Measurements from ENCODE around the gene NBEA. TPM values are rescaled to one million over a fixed set of nuclear protein-coding genes. Genes with fewer than 3 reads are reported as not detected.
A peak's percentile ranks its signal among the peaks of the same experiment; 100 is the strongest.

Gene NBEA
- total RNA-seq, 6 experiments from 2014 or later: 5.6 to 9.6 (median 6.9) TPM

- no peak for DNase-seq
- no peak overlapping the region for H3K27ac Mint-ChIP-seq
- H3K9me3 Mint-ChIP-seq: no peaks in the 10 kb centered on the region
- peaks cover 10% of the 10 kb centered on the region for H3K4me1 Mint-ChIP-seq (ENCODE audit: low read depth)
- H3K36me3 Mint-ChIP-seq (ENCODE audit: low read depth): no peaks in the 10 kb centered on the region
- no peaks in the 10 kb centered on the region for H3K27me3 Mint-ChIP-seq (ENCODE audit: insufficient read depth)
- H3K4me3 Mint-ChIP-seq: no peak overlapping the region
- no peak for TF ChIP-seq CTCF (IDR thresholded peaks at IDR 0.05)
Measured at GRCh38 chr13:35136585-35136984, 194.5 kb downstream of the NBEA start.

GRCh38 chr13:35139591-35139990 is 197.5 kb downstream of the NBEA start:
- Mint-ChIP-seq H3K4me3 (no peak overlapping the region), H3K27ac (0 out of 2 replicates have a peak overlapping the region, but pooled peaks have one; percentile 11)

GRCh38 chr13:35140321-35140720 is 198.3 kb downstream of the NBEA start:
- H3K27me3 Mint-ChIP-seq (ENCODE audit: insufficient read depth): no peaks in the 10 kb centered on the region
- H3K27ac Mint-ChIP-seq: no peak overlapping the region
- DNase-seq: no peak
- no peaks in the 10 kb centered on the region for H3K36me3 Mint-ChIP-seq (ENCODE audit: low read depth)
- no peak overlapping the region for H3K4me3 Mint-ChIP-seq
- no peak for TF ChIP-seq CTCF (IDR thresholded peaks at IDR 0.05)
- no peaks in the 10 kb centered on the region for H3K9me3 Mint-ChIP-seq
- peaks cover 17% of the 10 kb centered on the region for H3K4me1 Mint-ChIP-seq (ENCODE audit: low read depth)

More at GRCh38 chr13:35139591-35139990, 197.5 kb downstream of the NBEA start:
- DNase-seq: no peak
- no peaks in the 10 kb centered on the region for H3K9me3 Mint-ChIP-seq
- peaks cover 14% of the 10 kb centered on the region for H3K4me1 Mint-ChIP-seq (ENCODE audit: low read depth)
- no peaks in the 10 kb centered on the region for H3K36me3 Mint-ChIP-seq (ENCODE audit: low read depth)
- no peaks in the 10 kb centered on the region for H3K27me3 Mint-ChIP-seq (ENCODE audit: insufficient read depth)
- TF ChIP-seq CTCF (IDR thresholded peaks at IDR 0.05): no peak

- DNase-seq: no peak
- TF ChIP-seq CTCF (IDR thresholded peaks at IDR 0.05): no peak
Measured at GRCh38 chr13:35140831-35141230, 198.8 kb downstream of the NBEA start.

GRCh38 chr13:35143123-35143522 is 201.1 kb downstream of the NBEA start:
- Mint-ChIP-seq H3K36me3 (ENCODE audit: low read depth) (no peaks in the 10 kb centered on the region), H3K27ac (no peak overlapping the region), H3K4me1 (ENCODE audit: low read depth) (peaks cover 17% of the 10 kb centered on the region), H3K27me3 (ENCODE audit: insufficient read depth) (no peaks in the 10 kb centered on the region; the same call in 1 of the 2 replicates), H3K9me3 (no peaks in the 10 kb centered on the region), H3K4me3 (no peak overlapping the region)
- no peak for DNase-seq
- TF ChIP-seq CTCF (IDR thresholded peaks at IDR 0.05): no peak

More at GRCh38 chr13:35140831-35141230, 198.8 kb downstream of the NBEA start:
- no peaks in the 10 kb centered on the region for H3K9me3 Mint-ChIP-seq
- H3K27ac Mint-ChIP-seq: no peak overlapping the region
- H3K36me3 Mint-ChIP-seq (ENCODE audit: low read depth): no peaks in the 10 kb centered on the region
- peaks cover 17% of the 10 kb centered on the region for H3K4me1 Mint-ChIP-seq (ENCODE audit: low read depth)
- H3K27me3 Mint-ChIP-seq (ENCODE audit: insufficient read depth): no peaks in the 10 kb centered on the region
- no peak overlapping the region for H3K4me3 Mint-ChIP-seq

All from HFFc6 (cell line).